Lower leg skin (tissue), 3 donors: ENCODE measurements around the gene HOXC10.

Experiments
- CTCF ChIP-seq, 3 donors: fragments of 450-650 bp; IDR thresholded peaks; one replicate each; pipeline ENCODE4 v1.5.1; 2016; ENCODE audit warnings: antibody characterized with exemption in 3 of 3, mild to moderate bottlenecking in 3 of 3, moderate library complexity in 2 of 3
- POLR2A ChIP-seq, 2 donors: fragments of 450-650 bp; IDR thresholded peaks; one replicate each; pipeline ENCODE4 v1.6.1; 2016 to 2017; ENCODE audit warnings: antibody characterized with exemption in 2 of 2, mild to moderate bottlenecking in 1 of 2, moderate library complexity in 1 of 2

GRCh38 chr12:53969588-53970259 is 15.2 kb upstream of the HOXC10 start:
- no peak for TF ChIP-seq CTCF (IDR thresholded peaks at IDR 0.05)
- TF ChIP-seq POLR2A (IDR thresholded peaks at IDR 0.05), result no peak
